Measurements from ENCODE around the gene NIM1K. TPM values are rescaled to one million over a fixed set of nuclear protein-coding genes. Genes with fewer than 3 reads are reported as not detected.

The NIM1K gene
- total and polyA plus RNA-seq, 10 of the 15 experiments (the other 5 are each of a cell fraction or from before 2014, with no cell fraction given): 0.27 to 1.7 (median 0.66) TPM

DNA sequence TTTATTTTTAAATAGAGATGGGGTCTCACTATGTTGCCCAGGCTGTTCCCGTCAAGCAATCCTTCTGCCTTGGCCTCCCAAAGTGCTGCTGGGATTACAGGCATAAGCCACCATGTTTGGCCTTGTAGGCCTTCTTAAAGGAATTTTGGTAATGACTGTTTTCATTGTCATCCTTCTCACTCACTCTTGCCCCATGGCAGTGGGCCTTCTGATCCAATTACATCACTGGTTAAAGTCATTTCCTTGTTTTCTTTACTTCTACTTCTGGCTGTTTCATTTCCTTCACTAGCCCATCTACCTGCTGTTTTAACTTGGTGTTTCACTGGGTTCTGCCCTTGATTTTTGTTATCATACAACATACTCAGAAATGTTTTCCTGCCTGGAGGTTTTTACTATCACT is 20.1 kb upstream of the NIM1K start:
- intact Hi-C loops (cut with micrococcal nuclease; ENCODE audit: unreplicated experiment): no loop called here
- Histone ChIP-seq H3K27ac (ENCODE audit: control insufficient read depth, insufficient read depth) (no peak overlapping the region), H2AFZ (ENCODE audit: control insufficient read depth, low read depth, low read length) (no peak overlapping the region), H3K27me3 (replicated peaks in 1 of 2; ENCODE audit: control insufficient read depth in 2 of 2, insufficient read depth in 2 of 2, low read length in 1 of 2) (no peaks in the 10 kb centered on the region), H3K36me3 (ENCODE audit: control insufficient read depth in 2 of 2, insufficient read depth in 2 of 2, low read length in 1 of 2) (peaks cover 3 to 8% of the 10 kb centered on the region in 2 experiments; a peak in 3 of 4 replicates), H3K4me2 (ENCODE audit: control insufficient read depth, insufficient read depth) (no peak overlapping the region), H3K9ac (ENCODE audit: control insufficient read depth, insufficient read depth, low read length) (no peak overlapping the region), H3K4me3 (no peak overlapping the region), H3K4me1 (ENCODE audit: control insufficient read depth, insufficient read depth, low read length) (no peaks in the 10 kb centered on the region), H3K79me2 (ENCODE audit: control insufficient read depth, insufficient read depth, low read length) (no peaks in the 10 kb centered on the region), H4K20me1 (ENCODE audit: control insufficient read depth, insufficient read depth) (no peaks in the 10 kb centered on the region), H3K9me3 (replicated peaks; ENCODE audit: control insufficient read depth, insufficient read depth, low read length) (no peaks in the 10 kb centered on the region)
- SMC1A ChIA-PET (ENCODE audit: uncharacterized antibody, unreplicated experiment): no interaction called here
- 100% methylated on average over 1 of the region's 1 CpG for WGBS (ENCODE audit: insufficient coverage, insufficient replicate concordance, low lambda C conversion rate, missing lambda C conversion rate)
- BruUV-seq (replicated peaks): no TSS peak
- RAD21 ChIA-PET (ENCODE audit: unreplicated experiment): no interaction called here
- TF ChIP-seq, protein P1, sequence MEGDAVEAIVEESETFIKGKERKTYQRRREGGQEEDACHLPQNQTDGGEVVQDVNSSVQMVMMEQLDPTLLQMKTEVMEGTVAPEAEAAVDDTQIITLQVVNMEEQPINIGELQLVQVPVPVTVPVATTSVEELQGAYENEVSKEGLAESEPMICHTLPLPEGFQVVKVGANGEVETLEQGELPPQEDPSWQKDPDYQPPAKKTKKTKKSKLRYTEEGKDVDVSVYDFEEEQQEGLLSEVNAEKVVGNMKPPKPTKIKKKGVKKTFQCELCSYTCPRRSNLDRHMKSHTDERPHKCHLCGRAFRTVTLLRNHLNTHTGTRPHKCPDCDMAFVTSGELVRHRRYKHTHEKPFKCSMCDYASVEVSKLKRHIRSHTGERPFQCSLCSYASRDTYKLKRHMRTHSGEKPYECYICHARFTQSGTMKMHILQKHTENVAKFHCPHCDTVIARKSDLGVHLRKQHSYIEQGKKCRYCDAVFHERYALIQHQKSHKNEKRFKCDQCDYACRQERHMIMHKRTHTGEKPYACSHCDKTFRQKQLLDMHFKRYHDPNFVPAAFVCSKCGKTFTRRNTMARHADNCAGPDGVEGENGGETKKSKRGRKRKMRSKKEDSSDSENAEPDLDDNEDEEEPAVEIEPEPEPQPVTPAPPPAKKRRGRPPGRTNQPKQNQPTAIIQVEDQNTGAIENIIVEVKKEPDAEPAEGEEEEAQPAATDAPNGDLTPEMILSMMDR (IDR thresholded peaks at IDR 0.05 in 2 of 3, conservative IDR thresholded peaks at IDR 0.05 in 1 of 3; ENCODE audit: control insufficient read depth in 2 of 3, extremely low read depth in 1 of 3, insufficient read depth in 1 of 3, low read depth in 3 of 3, low read length in 3 of 3): no peak
- TF ChIP-seq, protein P2, sequence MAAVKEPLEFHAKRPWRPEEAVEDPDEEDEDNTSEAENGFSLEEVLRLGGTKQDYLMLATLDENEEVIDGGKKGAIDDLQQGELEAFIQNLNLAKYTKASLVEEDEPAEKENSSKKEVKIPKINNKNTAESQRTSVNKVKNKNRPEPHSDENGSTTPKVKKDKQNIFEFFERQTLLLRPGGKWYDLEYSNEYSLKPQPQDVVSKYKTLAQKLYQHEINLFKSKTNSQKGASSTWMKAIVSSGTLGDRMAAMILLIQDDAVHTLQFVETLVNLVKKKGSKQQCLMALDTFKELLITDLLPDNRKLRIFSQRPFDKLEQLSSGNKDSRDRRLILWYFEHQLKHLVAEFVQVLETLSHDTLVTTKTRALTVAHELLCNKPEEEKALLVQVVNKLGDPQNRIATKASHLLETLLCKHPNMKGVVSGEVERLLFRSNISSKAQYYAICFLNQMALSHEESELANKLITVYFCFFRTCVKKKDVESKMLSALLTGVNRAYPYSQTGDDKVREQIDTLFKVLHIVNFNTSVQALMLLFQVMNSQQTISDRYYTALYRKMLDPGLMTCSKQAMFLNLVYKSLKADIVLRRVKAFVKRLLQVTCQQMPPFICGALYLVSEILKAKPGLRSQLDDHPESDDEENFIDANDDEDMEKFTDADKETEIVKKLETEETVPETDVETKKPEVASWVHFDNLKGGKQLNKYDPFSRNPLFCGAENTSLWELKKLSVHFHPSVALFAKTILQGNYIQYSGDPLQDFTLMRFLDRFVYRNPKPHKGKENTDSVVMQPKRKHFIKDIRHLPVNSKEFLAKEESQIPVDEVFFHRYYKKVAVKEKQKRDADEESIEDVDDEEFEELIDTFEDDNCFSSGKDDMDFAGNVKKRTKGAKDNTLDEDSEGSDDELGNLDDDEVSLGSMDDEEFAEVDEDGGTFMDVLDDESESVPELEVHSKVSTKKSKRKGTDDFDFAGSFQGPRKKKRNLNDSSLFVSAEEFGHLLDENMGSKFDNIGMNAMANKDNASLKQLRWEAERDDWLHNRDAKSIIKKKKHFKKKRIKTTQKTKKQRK (IDR thresholded peaks at IDR 0.05; ENCODE audit: low read depth, low read length): no peak
- no peak for TF ChIP-seq SREBF2 (IDR thresholded peaks at IDR 0.05; ENCODE audit: low read length)
- TF ChIP-seq YBX1 (IDR thresholded peaks at IDR 0.05): no peak
- TF ChIP-seq RUNX3 (IDR thresholded peaks at IDR 0.05; ENCODE audit: low read length): no peak
- CTCF ChIA-PET: interaction anchor here (0.6 to 0.7 kb wide), 2 partner anchors 218 to 454 kb away, joined by 3 read pairs; no protein-coding TSS in a partner anchor
- FAIRE-seq (no peak), DNase-seq (ENCODE audit: low read depth, low spot score) (no peak), ATAC-seq (no peak)
- POLR2A ChIA-PET: no interaction called here
- in situ Hi-C loops (cut with MboI): no loop called here
